IMR-90 (cell line): ENCODE results near the gene LHPP. TPM values are rescaled to one million over a fixed set of nuclear protein-coding genes. Genes with fewer than 3 reads are reported as not detected.

Experiments used
- ATAC-seq: fragments of 200-7000 bp; cut with Tn5 transposase; 2 replicates; pipeline ENCODE4 v1.9.1; 2020; ENCODE audit warnings: low read depth, mild to moderate bottlenecking, moderate library complexity
- BruUV-seq: library from RNA; stranded (reverse); fragments of 400-500 nt; replicated peaks from 2 replicates; lab custom pipeline; 2021; lab: Mats Ljungman, UMichigan
- CTCF ChIA-PET: fragments of 300-600 bp; formaldehyde crosslinking; extraction: SDS; loops from one replicate; lab custom pipeline; 2021; ENCODE audit warnings: antibody characterized with exemption; lab: Yijun Ruan, JAX
- POLR2A ChIA-PET: fragments of 300-600 bp; sonication (Branson Sonifier 250); formaldehyde crosslinking; loops from one replicate; lab custom pipeline; 2022; ENCODE audit warnings: antibody characterized with exemption; ENCODE audit not compliant: unreplicated experiment; lab: Charles Lee
- DNase-seq: peaks from one replicate; pipeline ENCODE4 v3.0.0; 2013
- H2AFZ ChIP-seq: replicated peaks from 2 replicates; pipeline ENCODE3; 2013; ENCODE audit warnings: low read length, mild to moderate bottlenecking; ENCODE audit not compliant: poor library complexity
- H2AK5ac ChIP-seq: 2 replicates; pipeline ENCODE4 v1.6.1; 2013; ENCODE audit warnings: low read depth, low read length, inconsistent platforms
- H2AK9ac ChIP-seq: replicated peaks from 2 replicates; pipeline ENCODE3; 2013; ENCODE audit warnings: mild to moderate bottlenecking, low read depth, low read length, moderate library complexity; ENCODE audit not compliant: poor library complexity
- H2BK120ac ChIP-seq: 2 replicates; pipeline ENCODE4 v1.6.1; 2013; ENCODE audit warnings: low read depth, low read length, inconsistent platforms
- H2BK15ac ChIP-seq: 3 replicates; pipeline ENCODE4 v1.6.1; 2013; ENCODE audit warnings: low read depth, low read length, inconsistent platforms
- H2BK20ac ChIP-seq: 2 replicates; pipeline ENCODE4 v1.6.1; 2013; ENCODE audit warnings: low read depth, mild to moderate bottlenecking, inconsistent platforms, low read length, moderate library complexity
- H2BK5ac ChIP-seq: 2 replicates; pipeline ENCODE4 v1.6.1; 2013; ENCODE audit warnings: mild to moderate bottlenecking, low read depth, low read length, inconsistent platforms; ENCODE audit not compliant: poor library complexity, severe bottlenecking
- H3K14ac ChIP-seq: replicated peaks from 2 replicates; pipeline ENCODE4 v1.6.1; 2013; ENCODE audit warnings: low read depth, low read length, inconsistent platforms
- H3K18ac ChIP-seq: 2 replicates; pipeline ENCODE4 v1.6.1; 2013; ENCODE audit warnings: low read depth, low read length, control low read depth
- H3K23ac ChIP-seq: 2 replicates; pipeline ENCODE4 v1.6.1; 2013; ENCODE audit warnings: low read depth, low read length, inconsistent platforms
- H3K27ac ChIP-seq: 2 replicates; pipeline ENCODE4 v1.5.1; 2013; ENCODE audit warnings: mild to moderate bottlenecking, control low read depth, low read length; ENCODE audit not compliant: insufficient read depth
- H3K27me3 ChIP-seq: 2 replicates; pipeline ENCODE4 v1.6.1; 2013; ENCODE audit warnings: low read length; ENCODE audit not compliant: control insufficient read depth, insufficient read depth
- H3K36me3 ChIP-seq: 2 replicates; pipeline ENCODE4 v1.6.1; 2013; ENCODE audit warnings: low read length, mixed read lengths; ENCODE audit not compliant: control insufficient read depth, insufficient read depth
- H3K4ac ChIP-seq: 2 replicates; pipeline ENCODE4 v1.6.1; 2013; ENCODE audit warnings: low read depth, low read length, inconsistent platforms
- H3K4me1 ChIP-seq: 2 replicates; pipeline ENCODE4 v1.6.1; 2013; ENCODE audit warnings: low read length, mixed read lengths; ENCODE audit not compliant: control insufficient read depth, insufficient read depth
- H3K4me2 ChIP-seq: 2 replicates; pipeline ENCODE4 v1.6.1; 2013; ENCODE audit warnings: low read depth, mild to moderate bottlenecking, control low read depth, low read length, moderate library complexity
- H3K4me3 ChIP-seq: 2 replicates; pipeline ENCODE4 v1.5.1; 2013; ENCODE audit warnings: low read depth, mild to moderate bottlenecking, control low read depth, low read length, moderate library complexity; ENCODE audit not compliant: insufficient read depth
- H3K56ac ChIP-seq: 2 replicates; pipeline ENCODE4 v1.6.1; 2013; ENCODE audit warnings: low read length, inconsistent platforms; ENCODE audit not compliant: insufficient read depth; ENCODE audit errors: extremely low read depth
- H3K79me1 ChIP-seq, 2 experiments: 2 replicates each; pipeline ENCODE4 v1.6.1; 2013; ENCODE audit warnings: low read length in 2 of 2, inconsistent platforms in 1 of 2, low read depth in 1 of 2
- H3K9ac ChIP-seq: 2 replicates; pipeline ENCODE4 v1.6.1; 2013; ENCODE audit warnings: low read depth, low read length, control low read depth
- H3K9me1 ChIP-seq: 2 replicates; pipeline ENCODE4 v1.6.1; 2013; ENCODE audit warnings: low read length, inconsistent platforms; ENCODE audit not compliant: insufficient read depth
- H3K9me3 ChIP-seq: 2 replicates; pipeline ENCODE4 v1.6.1; 2013; ENCODE audit warnings: low read length; ENCODE audit not compliant: control insufficient read depth, insufficient read depth
- H4K20me1 ChIP-seq: 2 replicates; pipeline ENCODE4 v1.6.1; 2013; ENCODE audit warnings: low read length, inconsistent platforms; ENCODE audit not compliant: insufficient read depth
- H4K5ac ChIP-seq: 2 replicates; pipeline ENCODE4 v1.6.1; 2013; ENCODE audit warnings: mild to moderate bottlenecking, low read depth, low read length, control low read depth
- H4K8ac ChIP-seq, 2 experiments: 2 replicates each; pipeline ENCODE4 v1.6.1; 2013; ENCODE audit warnings: low read depth in 2 of 2, low read length in 2 of 2, control low read depth in 1 of 2, inconsistent platforms in 1 of 2
- H4K91ac ChIP-seq: 2 replicates; pipeline ENCODE4 v1.6.1; 2013; ENCODE audit warnings: low read depth, low read length, inconsistent platforms; ENCODE audit not compliant: insufficient read depth
- CEBPB ChIP-seq: IDR thresholded peaks from 2 replicates; pipeline ENCODE4 v1.6.1; 2012; ENCODE audit warnings: low read depth, low read length, improper control_type of control experiment
- CHD1 ChIP-seq: IDR thresholded peaks from 2 replicates; pipeline ENCODE4 v1.6.1; 2012; ENCODE audit warnings: low read depth, low read length, improper control_type of control experiment
- ELK1 ChIP-seq: fragments of 150-350 bp; IDR thresholded peaks from 2 replicates; pipeline ENCODE4 v1.6.1; 2016; ENCODE audit warnings: low read depth, mild to moderate bottlenecking, low read length, moderate library complexity, borderline replicate concordance
- MAFK ChIP-seq: IDR thresholded peaks from 2 replicates; pipeline ENCODE4 v1.6.1; 2012; ENCODE audit warnings: low read depth, low read length, improper control_type of control experiment
- MXI1 ChIP-seq: IDR thresholded peaks from 2 replicates; pipeline ENCODE4 v1.6.1; 2012; ENCODE audit warnings: low read depth, mild to moderate bottlenecking, low read length, moderate library complexity, borderline replicate concordance
- NFE2L2 ChIP-seq: fragments of 150-350 bp; IDR thresholded peaks from 2 replicates; pipeline ENCODE4 v1.6.1; 2016; ENCODE audit warnings: low read depth, mild to moderate bottlenecking, low read length
- RCOR1 ChIP-seq: IDR thresholded peaks from 2 replicates; pipeline ENCODE4 v1.6.1; 2012; ENCODE audit warnings: mild to moderate bottlenecking, low read length, improper control_type of control experiment; ENCODE audit not compliant: insufficient replicate concordance
- RFX5 ChIP-seq: IDR thresholded peaks from 2 replicates; pipeline ENCODE4 v1.8.0; 2012; ENCODE audit warnings: low read depth, mild to moderate bottlenecking, low read length, moderate library complexity
- SMC3 ChIP-seq: fragments of 150-350 bp; IDR thresholded peaks from 2 replicates; pipeline ENCODE4 v1.6.1; 2016; ENCODE audit warnings: low read depth, mild to moderate bottlenecking, antibody characterized with exemption, low read length, moderate library complexity
- USF2 ChIP-seq: fragments of 150-350 bp; IDR thresholded peaks from 2 replicates; pipeline ENCODE4 v1.6.1; 2017; ENCODE audit warnings: mild to moderate bottlenecking, antibody characterized with exemption, low read length, low read depth
- WGBS, 2 experiments: methylation state at CpG; one replicate each; pipeline versions ENCODE4 v1.1.5 to v1.1.7; 2013; ENCODE audit warnings: missing lambda C conversion rate in 2 of 2; ENCODE audit not compliant: insufficient read length in 1 of 2; ENCODE audit errors: extremely low coverage in 2 of 2; 5-methylcytosine and 5-hydroxymethylcytosine counted together
- dilution Hi-C: fragments of 300-500 bp; cut with HindIII; formaldehyde crosslinking; loops from one replicate; pipeline ENCODE4 v1.14.3; 2018; ENCODE audit warnings: low sequenced_read_pairs; ENCODE audit not compliant: unreplicated experiment
- in situ Hi-C: fragments of 300-500 bp; cut with MboI; formaldehyde crosslinking; loops from 3 replicates; pipeline ENCODE4 v1.14.3; 2019; ENCODE audit warnings: low sequenced_read_pairs, inconsistent platforms, mixed read lengths
- intact Hi-C: fragments of 100-400 bp; cut with micrococcal nuclease; formaldehyde crosslinking; loops from 2 replicates; pipeline ENCODE4 v1.10.0; 2022
- polyA plus RNA-seq, 3 experiments: library from polyadenylated mRNA; depleted of rRNA; stranded (reverse); fragments of >200 nt; gene quantifications; 2 replicates each; pipeline ENCODE4 v1.2.3, GENCODE V29; 2012; ENCODE audit warnings: low replicate concordance in 1 of 3
- total RNA-seq: library from RNA; depleted of rRNA; stranded (reverse); fragments of >200 nt; gene quantifications from 2 replicates; pipeline ENCODE4 v1.2.3, GENCODE V29; 2012

LHPP gene
- total and polyA plus RNA-seq, 2 of the 4 experiments (the other 2 are of a cell fraction) = 2.7 to 8.3 TPM

- no peak overlapping the region for H3K23ac ChIP-seq
- H3K4me1 ChIP-seq = no peaks in the 10 kb centered on the region
- ChIA-PET CTCF (no interaction called here), POLR2A (no interaction called here)
- TF ChIP-seq NFE2L2 (no peak), MXI1 (no peak), RFX5 (no peak), CEBPB (no peak), ELK1 (no peak), SMC3 (no peak), MAFK (no peak), USF2 (no peak), RCOR1 (no peak), CHD1 (no peak)
- H4K20me1 ChIP-seq = no peaks in the 10 kb centered on the region; the same call in 1 of the 2 replicates
- H4K8ac ChIP-seq = no peak overlapping the region
- H3K9ac ChIP-seq = no peak overlapping the region
- H3K4ac ChIP-seq = no peak overlapping the region
- peak overlapping the region; percentile 28 for H2AK9ac ChIP-seq
- no peak overlapping the region for H3K56ac ChIP-seq
- no TSS peak for BruUV-seq
- H3K27ac ChIP-seq = no peak overlapping the region
- no peak overlapping the region for H4K5ac ChIP-seq
- dilution Hi-C loops = no loop called here
- no peak for DNase-seq
- no peak overlapping the region for H2AFZ ChIP-seq
- no peak overlapping the region for H4K91ac ChIP-seq
- no peaks in the 10 kb centered on the region for H3K9me3 ChIP-seq
- no peak overlapping the region for H2BK5ac ChIP-seq
- intact Hi-C loops = no loop called here
- H3K14ac ChIP-seq = no peak overlapping the region
- no peaks in the 10 kb centered on the region for H3K27me3 ChIP-seq
- no peaks in the 10 kb centered on the region for H3K9me1 ChIP-seq
- no peak overlapping the region for H2BK20ac ChIP-seq
- in situ Hi-C loops = no loop called here
- H2BK120ac ChIP-seq = no peak overlapping the region
- WGBS, 2 experiments = 70% methylated on average over 5 of the region's 13 CpGs; no CpG with 5 or more reads in 1 of the 2 experiments
- H2AK5ac ChIP-seq = no peak overlapping the region
- H3K79me1 ChIP-seq = no peaks in the 10 kb centered on the region
- H2BK15ac ChIP-seq = no peak overlapping the region
- H3K4me2 ChIP-seq = no peak overlapping the region
- no peak overlapping the region for H3K4me3 ChIP-seq
- no peak overlapping the region for H3K18ac ChIP-seq
- H3K36me3 ChIP-seq = no peaks in the 10 kb centered on the region
- no peak for ATAC-seq
These were observed 7.0 kb downstream of the LHPP start for GRCh38 chr10:124468624-124469023.
